HEK293 (cell line): ENCODE measurements around the gene WHRN.

Source experiments
- CTCF ChIA-PET: fragments of 350-600 bp; formaldehyde crosslinking; extraction: SDS; loops from one replicate; lab custom pipeline; 2021; ENCODE audit warnings: antibody characterized with exemption; lab: Yijun Ruan, JAX
- POLR2A ChIA-PET: fragments of 300-600 bp; formaldehyde crosslinking; extraction: SDS; loops from one replicate; lab custom pipeline; 2020; ENCODE audit warnings: antibody characterized with exemption, inconsistent platforms; lab: Yijun Ruan, JAX
- H3K27ac ChIP-seq: fragments of 200-500 bp; sonication (Bioruptor generic); 2 replicates; pipeline ENCODE4 v1.5.1; 2014; ENCODE audit warnings: low read depth, low read length, control low read depth, inconsistent platforms; ENCODE audit errors: extremely low read depth
- H3K36me3 ChIP-seq, 2 experiments: fragments of 200-500 bp in 1 of 2; sonication (Bioruptor generic) in 1 of 2; 1 replicate in 1 of 2; 2 replicates in 1 of 2; pipeline ENCODE4 v1.5.1; 2014 to 2017; ENCODE audit warnings: inconsistent platforms in 2 of 2, low read length in 2 of 2; ENCODE audit not compliant: control insufficient read depth in 2 of 2, insufficient read depth in 1 of 2
- H3K4me1 ChIP-seq: fragments of 200-500 bp; sonication (Bioruptor generic); 2 replicates; pipeline ENCODE4 v1.5.1; 2014; ENCODE audit warnings: mild to moderate bottlenecking, low read length, inconsistent platforms; ENCODE audit not compliant: control insufficient read depth, insufficient read depth
- H3K4me3 ChIP-seq: 2 replicates; pipeline ENCODE4 v1.5.1; 2011; ENCODE audit warnings: low read depth, mild to moderate bottlenecking, control low read depth, low read length, moderate library complexity
- H3K9me3 ChIP-seq: fragments of 200-500 bp; sonication (Bioruptor generic); 2 replicates; pipeline ENCODE4 v1.5.1; 2014; ENCODE audit warnings: low read depth, low read length, inconsistent platforms; ENCODE audit not compliant: control insufficient read depth, insufficient read depth
- GLI4 ChIP-seq: fragments of 450-650 bp; formaldehyde crosslinking; IDR thresholded peaks from 2 replicates; pipeline ENCODE4 v1.5.1; 2016; ENCODE audit warnings: missing biosample characterization, missing genetic modification characterization
- HOXC10 ChIP-seq: sonication (generic); formaldehyde crosslinking; IDR thresholded peaks from 2 replicates; pipeline ENCODE4 v1.8.1; 2023; ENCODE audit warnings: mild to moderate bottlenecking, missing genetic modification reagents
- PRDM1 ChIP-seq: fragments of 450-650 bp; formaldehyde crosslinking; IDR thresholded peaks from 2 replicates; pipeline ENCODE4; 2016; ENCODE audit warnings: missing biosample characterization, missing genetic modification characterization
- SETDB1 ChIP-seq: IDR thresholded peaks from one replicate; pipeline ENCODE4 v1.6.1; 2017; ENCODE audit warnings: mild to moderate bottlenecking, low read length, moderate library complexity, mixed read lengths; ENCODE audit not compliant: insufficient read length
- SP7 ChIP-seq: fragments of 450-650 bp; formaldehyde crosslinking; IDR thresholded peaks from 2 replicates; pipeline ENCODE4 v1.5.1; 2016; ENCODE audit warnings: missing biosample characterization, missing genetic modification characterization
- WT1 ChIP-seq: fragments of 450-650 bp; formaldehyde crosslinking; IDR thresholded peaks from 2 replicates; pipeline ENCODE4 v1.5.1; 2016; ENCODE audit warnings: missing biosample characterization, missing genetic modification characterization
- ZNF114 ChIP-seq: fragments of 450-650 bp; formaldehyde crosslinking; IDR thresholded peaks from 2 replicates; pipeline ENCODE4 v1.5.0; 2017; ENCODE audit warnings: missing biosample characterization, missing genetic modification characterization
- ZNF133 ChIP-seq: fragments of 450-650 bp; formaldehyde crosslinking; IDR thresholded peaks from 2 replicates; pipeline ENCODE4 v1.5.1; 2016; ENCODE audit warnings: missing biosample characterization, missing genetic modification characterization
- ZNF140 ChIP-seq: fragments of 450-650 bp; formaldehyde crosslinking; IDR thresholded peaks from 2 replicates; pipeline ENCODE4 v1.5.1; 2016; ENCODE audit warnings: missing biosample characterization, missing genetic modification characterization
- ZNF146 ChIP-seq: fragments of 450-650 bp; formaldehyde crosslinking; IDR thresholded peaks from 2 replicates; pipeline ENCODE4 v1.5.1; 2016; ENCODE audit warnings: missing biosample characterization, missing genetic modification characterization
- ZNF175 ChIP-seq: fragments of 450-650 bp; formaldehyde crosslinking; IDR thresholded peaks from 2 replicates; pipeline ENCODE4 v1.5.1; 2016; ENCODE audit warnings: missing biosample characterization, missing genetic modification characterization
- ZNF184 ChIP-seq: fragments of 450-650 bp; IDR thresholded peaks from 2 replicates; pipeline ENCODE4 v1.5.1; 2018; ENCODE audit warnings: missing biosample characterization, mild to moderate bottlenecking, missing genetic modification characterization
- ZNF211 ChIP-seq: fragments of 450-650 bp; formaldehyde crosslinking; IDR thresholded peaks from 2 replicates; pipeline ENCODE4 v1.5.1; 2016; ENCODE audit warnings: low read depth, missing biosample characterization, missing genetic modification characterization
- ZNF214 ChIP-seq: fragments of 450-650 bp; formaldehyde crosslinking; IDR thresholded peaks from 2 replicates; pipeline ENCODE4 v1.5.1; 2017; ENCODE audit warnings: missing biosample characterization, mild to moderate bottlenecking, missing genetic modification characterization, borderline replicate concordance
- ZNF292 ChIP-seq: fragments of 450-650 bp; formaldehyde crosslinking; IDR thresholded peaks from 2 replicates; pipeline ENCODE4 v1.5.1; 2016; ENCODE audit warnings: low read depth, missing biosample characterization, missing genetic modification characterization, borderline replicate concordance
- ZNF324 ChIP-seq: fragments of 450-650 bp; formaldehyde crosslinking; IDR thresholded peaks from 2 replicates; pipeline ENCODE4 v1.5.1; 2016; ENCODE audit warnings: missing biosample characterization, missing genetic modification characterization
- ZNF473 ChIP-seq: fragments of 450-650 bp; formaldehyde crosslinking; IDR thresholded peaks from 2 replicates; pipeline ENCODE4 v1.5.1; 2017; ENCODE audit warnings: missing biosample characterization, missing genetic modification characterization
- ZNF530 ChIP-seq: fragments of 450-650 bp; formaldehyde crosslinking; IDR thresholded peaks from 2 replicates; pipeline ENCODE4 v1.5.1; 2016; ENCODE audit warnings: low read depth, missing biosample characterization, missing genetic modification characterization
- ZNF654 ChIP-seq: fragments of 450-650 bp; formaldehyde crosslinking; IDR thresholded peaks from 2 replicates; pipeline ENCODE4 v1.5.1; 2016; ENCODE audit warnings: low read depth, missing biosample characterization, missing genetic modification characterization
- ZNF776 ChIP-seq: fragments of 450-650 bp; formaldehyde crosslinking; IDR thresholded peaks from 2 replicates; pipeline ENCODE4 v1.5.0; 2017; ENCODE audit warnings: missing biosample characterization, missing genetic modification characterization, borderline replicate concordance
- ZNF791 ChIP-seq: fragments of 450-650 bp; formaldehyde crosslinking; IDR thresholded peaks from 2 replicates; pipeline ENCODE4 v1.5.1; 2016; ENCODE audit warnings: missing biosample characterization, missing genetic modification characterization
- TF ChIP-seq, protein P1 (sequence below): fragments of 450-650 bp; formaldehyde crosslinking; IDR thresholded peaks from 2 replicates; pipeline ENCODE4 v1.5.1; 2016; ENCODE audit warnings: missing biosample characterization, missing genetic modification characterization

WHRN gene

DNA sequence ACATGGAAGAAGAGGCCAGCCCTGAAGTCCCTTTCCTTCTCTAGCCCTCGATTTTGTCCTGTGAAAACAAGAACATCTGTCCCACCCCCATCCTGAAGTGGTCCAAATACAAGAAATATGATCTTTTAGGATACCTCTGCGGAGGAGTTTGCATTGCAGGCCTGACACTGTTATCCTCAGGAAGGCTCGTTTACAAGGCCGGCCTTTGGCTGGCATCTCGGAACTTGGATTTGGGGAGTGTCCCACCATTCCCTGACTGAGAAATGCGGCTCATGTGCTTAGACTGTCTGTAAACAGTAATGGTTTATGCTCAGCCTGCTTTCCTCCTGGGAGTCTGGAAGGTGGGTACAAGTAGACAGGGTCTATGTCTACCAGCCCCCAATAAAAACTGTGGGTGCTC lies 26.4 kb downstream of the WHRN start:
- no peak for TF ChIP-seq ZNF146 (tag by site-specific recombination)
- TF ChIP-seq ZNF140 = no peak
- TF ChIP-seq WT1 (tag by site-specific recombination) = no peak
- no peak for TF ChIP-seq ZNF324
- peaks cover 0 to 16% of the 10 kb centered on the region in 2 experiments; a peak in 1 of 3 replicates for H3K36me3 ChIP-seq
- H3K9me3 ChIP-seq = no peaks in the 10 kb centered on the region
- no peak overlapping the region for H3K4me3 ChIP-seq
- ChIA-PET CTCF (interaction anchor here (0.6 to 1.1 kb wide), 2 partner anchors 8 to 73 kb away, joined by 3 to 4 read pairs; no protein-coding TSS in a partner anchor), POLR2A (no interaction called here)
- no peaks in the 10 kb centered on the region for H3K4me1 ChIP-seq
- H3K27ac ChIP-seq = no peak overlapping the region

DNA sequence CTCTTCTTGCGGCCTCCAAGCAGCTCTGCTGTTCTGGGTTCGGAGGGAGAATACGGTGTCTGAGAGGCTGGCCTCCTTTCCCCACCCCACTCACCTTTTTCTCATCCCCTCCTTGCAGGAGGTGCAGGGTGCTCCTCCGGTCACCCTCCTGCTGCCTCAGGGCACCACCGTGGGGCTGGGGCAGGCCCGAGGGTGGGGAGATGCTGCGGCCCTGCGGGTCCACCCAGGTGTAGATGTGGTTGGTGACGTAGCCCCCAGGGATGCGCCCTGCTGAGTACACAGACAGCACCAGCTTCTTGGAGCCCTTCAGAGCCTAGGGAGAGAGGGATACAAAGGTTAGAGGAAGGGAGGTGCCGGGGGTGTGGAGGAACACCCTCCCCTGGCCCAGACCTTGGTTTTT lies 26.8 kb downstream of the WHRN start:
- Histone ChIP-seq H3K4me1 (no peaks in the 10 kb centered on the region), H3K4me3 (no peak overlapping the region), H3K36me3 (peaks cover 0 to 16% of the 10 kb centered on the region in 2 experiments; a peak in 1 of 3 replicates), H3K27ac (no peak overlapping the region), H3K9me3 (no peaks in the 10 kb centered on the region)
- TF ChIP-seq ZNF654 (tag by site-specific recombination) = no peak
- TF ChIP-seq ZNF133 (tag by site-specific recombination) = no peak
- TF ChIP-seq ZNF292 (tag by site-specific recombination) = no peak
- no peak for TF ChIP-seq ZNF146 (tag by site-specific recombination)
- TF ChIP-seq ZNF530 (tag by site-specific recombination) = no peak
- no peak for TF ChIP-seq ZNF791 (tag by site-specific recombination)
- no peak for TF ChIP-seq SP7 (tag by site-specific recombination)
- POLR2A ChIA-PET = no interaction called here
- CTCF ChIA-PET = interaction anchor here (0.6 to 1.1 kb wide), 4 partner anchors 9 to 175 kb away, joined by 3 to 4 read pairs (median 4); no protein-coding TSS in a partner anchor

DNA sequence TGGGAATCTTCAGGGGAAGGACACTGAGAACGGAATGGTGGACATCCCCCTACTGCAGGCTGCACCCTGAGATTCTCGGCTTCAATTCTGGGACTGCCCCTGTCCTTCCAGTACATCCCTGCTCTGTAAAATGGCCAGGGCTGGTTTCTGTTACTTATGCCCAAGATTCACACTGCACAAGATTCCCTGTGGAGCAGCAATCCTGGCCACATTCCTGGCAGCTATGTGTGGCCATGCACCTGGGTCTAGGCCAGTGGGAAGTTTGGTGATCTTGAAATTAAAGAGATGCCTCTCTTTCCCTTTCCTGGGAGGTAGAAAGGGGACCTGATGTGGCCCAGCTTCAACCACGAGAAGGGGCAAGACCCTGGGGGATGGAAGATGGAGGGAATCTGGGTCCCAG lies 27.6 kb downstream of the WHRN start:
- Histone ChIP-seq H3K4me3 (no peak overlapping the region), H3K36me3 (peaks cover 0 to 16% of the 10 kb centered on the region in 2 experiments; a peak in 1 of 3 replicates)
- TF ChIP-seq ZNF776 (tag by site-specific recombination) = no peak
- no peak for TF ChIP-seq ZNF211 (tag by site-specific recombination)
- no peak for TF ChIP-seq ZNF473 (tag by site-specific recombination)
- no peak for TF ChIP-seq ZNF114 (tag by site-specific recombination)
- TF ChIP-seq ZNF140 = no peak
- TF ChIP-seq ZNF214 (tag by site-specific recombination) = no peak
- TF ChIP-seq SETDB1 = no peak
- TF ChIP-seq PRDM1 = no peak
- TF ChIP-seq HOXC10 = no peak
- TF ChIP-seq, protein P1, sequence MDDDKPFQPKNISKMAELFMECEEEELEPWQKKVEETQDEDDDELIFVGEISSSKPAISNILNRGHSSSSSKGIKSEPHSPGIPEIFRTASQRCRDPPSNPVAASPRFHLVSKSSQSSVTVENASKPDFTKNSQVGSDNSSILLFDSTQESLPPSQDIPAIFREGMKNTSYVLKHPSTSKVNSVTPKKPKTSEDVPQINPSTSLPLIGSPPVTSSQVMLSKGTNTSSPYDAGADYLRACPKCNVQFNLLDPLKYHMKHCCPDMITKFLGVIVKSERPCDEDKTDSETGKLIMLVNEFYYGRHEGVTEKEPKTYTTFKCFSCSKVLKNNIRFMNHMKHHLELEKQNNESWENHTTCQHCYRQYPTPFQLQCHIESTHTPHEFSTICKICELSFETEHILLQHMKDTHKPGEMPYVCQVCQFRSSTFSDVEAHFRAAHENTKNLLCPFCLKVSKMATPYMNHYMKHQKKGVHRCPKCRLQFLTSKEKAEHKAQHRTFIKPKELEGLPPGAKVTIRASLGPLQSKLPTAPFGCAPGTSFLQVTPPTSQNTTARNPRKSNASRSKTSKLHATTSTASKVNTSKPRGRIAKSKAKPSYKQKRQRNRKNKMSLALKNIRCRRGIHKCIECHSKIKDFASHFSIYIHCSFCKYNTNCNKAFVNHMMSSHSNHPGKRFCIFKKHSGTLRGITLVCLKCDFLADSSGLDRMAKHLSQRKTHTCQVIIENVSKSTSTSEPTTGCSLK (tag by site-specific recombination) = no peak
- TF ChIP-seq ZNF324 = no peak
- no peak for TF ChIP-seq ZNF184 (tag by site-specific recombination)
- no peak for TF ChIP-seq GLI4 (tag by site-specific recombination)
- no peak for TF ChIP-seq ZNF175 (tag by site-specific recombination)
- TF ChIP-seq, all 188 proteins: peak for 0
- ChIA-PET CTCF (interaction anchor here (1.1 kb wide), 1 partner anchor 176 kb away, joined by 3 read pairs; no protein-coding TSS in a partner anchor), POLR2A (no interaction called here)
- Histone ChIP-seq H3K4me1 (no peaks in the 10 kb centered on the region), H3K9me3 (no peaks in the 10 kb centered on the region), H3K27ac (no peak overlapping the region)
